RWPE2 (cell line): ENCODE measurements around the gene EFR3B.
A peak's percentile ranks its signal among the peaks of the same experiment; 100 is the strongest.
"Not testable (repeated sequence)": the region's sequence is repeated elsewhere in the genome, so short reads cannot be mapped to it uniquely, and the experiment has no call there.

Experiments used
- ATAC-seq: fragments of 200-7000 bp; cut with Tn5 transposase; 3 replicates; pipeline ENCODE4 v1.9.1; 2021; ENCODE audit warnings: low read depth
- DNase-seq: peaks from one replicate; pipeline ENCODE4 v3.0.0-alpha.2; 2020; ENCODE audit warnings: low spot score
- H3K27ac ChIP-seq: fragments of 450-650 bp; 2 replicates; pipeline ENCODE4 v1.5.1; 2017; ENCODE audit warnings: mild to moderate bottlenecking; ENCODE audit not compliant: poor library complexity, severe bottlenecking
- H3K27me3 ChIP-seq: fragments of 250-450 bp; sonication (Bioruptor Pico); 2 replicates; pipeline ENCODE4 v1.5.1; 2021; ENCODE audit warnings: mild to moderate bottlenecking, moderate library complexity; ENCODE audit not compliant: insufficient read depth, poor library complexity, severe bottlenecking
- H3K36me3 ChIP-seq: fragments of 250-450 bp; sonication (Bioruptor Pico); 2 replicates; pipeline ENCODE4 v1.5.1; 2020; ENCODE audit warnings: low read depth, mild to moderate bottlenecking, moderate library complexity
- H3K4me1 ChIP-seq: fragments of 250-450 bp; sonication (Bioruptor Pico); 2 replicates; pipeline ENCODE4 v1.5.1; 2021; ENCODE audit warnings: mild to moderate bottlenecking, moderate library complexity; ENCODE audit not compliant: insufficient read depth, poor library complexity, severe bottlenecking
- H3K4me3 ChIP-seq: fragments of 250-450 bp; sonication (Bioruptor Pico); 2 replicates; pipeline ENCODE4 v1.5.1; 2021; ENCODE audit warnings: mild to moderate bottlenecking, moderate library complexity; ENCODE audit not compliant: severe bottlenecking
- H3K9me3 ChIP-seq: fragments of 250-450 bp; sonication (Bioruptor Pico); 2 replicates; pipeline ENCODE4 v1.5.1; 2021; ENCODE audit warnings: mild to moderate bottlenecking, moderate library complexity; ENCODE audit not compliant: severe bottlenecking
- TF ChIP-seq, protein P1 (sequence below): fragments of 450-650 bp; IDR thresholded peaks from one replicate; pipeline ENCODE4 v1.5.1; 2017; ENCODE audit warnings: mild to moderate bottlenecking, moderate library complexity; ENCODE audit not compliant: poor library complexity, severe bottlenecking

Gene EFR3B

DNA sequence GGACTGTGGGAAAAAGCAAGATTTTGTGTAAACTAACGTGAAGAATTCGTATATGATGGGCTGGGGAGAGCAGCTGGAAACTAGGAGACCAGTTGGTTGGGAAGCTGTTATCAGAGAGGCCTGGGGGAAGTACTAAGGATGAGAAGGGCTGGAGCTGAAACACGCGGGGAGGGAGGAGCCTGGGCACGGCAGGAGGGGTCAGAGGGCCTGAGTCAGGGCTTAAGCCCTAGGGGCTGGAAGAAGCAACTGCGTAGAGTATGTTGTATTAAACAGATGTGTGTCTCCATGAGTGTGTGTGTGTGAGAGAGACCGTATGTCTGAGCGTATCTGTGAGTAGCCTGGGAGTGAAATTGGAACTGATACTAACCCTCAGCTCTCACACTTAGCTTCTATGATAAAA, 118.1 kb downstream of the EFR3B start:
- DNase-seq (no peak), ATAC-seq (peak; percentile 53; the same call in 2 of the 3 replicates)
- H3K36me3 ChIP-seq = no peaks in the 10 kb centered on the region
- no peaks in the 10 kb centered on the region for H3K4me1 ChIP-seq
- H3K27ac ChIP-seq = no peak overlapping the region
- no peak overlapping the region for H3K4me3 ChIP-seq
- no peaks in the 10 kb centered on the region for H3K27me3 ChIP-seq
- TF ChIP-seq, protein P1, sequence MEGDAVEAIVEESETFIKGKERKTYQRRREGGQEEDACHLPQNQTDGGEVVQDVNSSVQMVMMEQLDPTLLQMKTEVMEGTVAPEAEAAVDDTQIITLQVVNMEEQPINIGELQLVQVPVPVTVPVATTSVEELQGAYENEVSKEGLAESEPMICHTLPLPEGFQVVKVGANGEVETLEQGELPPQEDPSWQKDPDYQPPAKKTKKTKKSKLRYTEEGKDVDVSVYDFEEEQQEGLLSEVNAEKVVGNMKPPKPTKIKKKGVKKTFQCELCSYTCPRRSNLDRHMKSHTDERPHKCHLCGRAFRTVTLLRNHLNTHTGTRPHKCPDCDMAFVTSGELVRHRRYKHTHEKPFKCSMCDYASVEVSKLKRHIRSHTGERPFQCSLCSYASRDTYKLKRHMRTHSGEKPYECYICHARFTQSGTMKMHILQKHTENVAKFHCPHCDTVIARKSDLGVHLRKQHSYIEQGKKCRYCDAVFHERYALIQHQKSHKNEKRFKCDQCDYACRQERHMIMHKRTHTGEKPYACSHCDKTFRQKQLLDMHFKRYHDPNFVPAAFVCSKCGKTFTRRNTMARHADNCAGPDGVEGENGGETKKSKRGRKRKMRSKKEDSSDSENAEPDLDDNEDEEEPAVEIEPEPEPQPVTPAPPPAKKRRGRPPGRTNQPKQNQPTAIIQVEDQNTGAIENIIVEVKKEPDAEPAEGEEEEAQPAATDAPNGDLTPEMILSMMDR = no peak
- H3K9me3 ChIP-seq = no peaks in the 10 kb centered on the region

DNA sequence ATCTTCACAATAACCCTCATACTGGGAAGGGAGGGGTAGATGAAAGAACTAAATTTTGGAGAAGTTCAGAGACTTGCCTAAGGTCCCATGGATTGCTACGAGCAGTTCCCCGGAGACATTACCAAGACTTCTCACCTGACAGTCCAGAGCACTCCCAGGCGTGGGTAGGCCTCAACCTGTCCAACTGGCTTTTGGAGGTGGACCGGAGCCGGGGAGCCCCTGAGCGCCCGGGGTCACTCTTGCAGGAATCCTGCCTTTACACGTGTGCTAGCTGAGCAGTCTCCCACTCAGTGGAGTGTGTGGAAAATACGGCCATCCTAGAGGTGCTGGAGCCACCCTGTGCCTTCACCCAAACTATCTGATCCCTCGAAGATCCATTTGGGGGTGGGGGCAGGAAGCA, 118.5 kb downstream of the EFR3B start:
- no peak overlapping the region for H3K4me3 ChIP-seq
- H3K27ac ChIP-seq = no peak overlapping the region
- no peaks in the 10 kb centered on the region for H3K4me1 ChIP-seq
- no peaks in the 10 kb centered on the region for H3K9me3 ChIP-seq
- no peak for DNase-seq
- no peaks in the 10 kb centered on the region for H3K36me3 ChIP-seq
- no peaks in the 10 kb centered on the region for H3K27me3 ChIP-seq
- no peak for ATAC-seq
- TF ChIP-seq, protein P1 = no peak

DNA sequence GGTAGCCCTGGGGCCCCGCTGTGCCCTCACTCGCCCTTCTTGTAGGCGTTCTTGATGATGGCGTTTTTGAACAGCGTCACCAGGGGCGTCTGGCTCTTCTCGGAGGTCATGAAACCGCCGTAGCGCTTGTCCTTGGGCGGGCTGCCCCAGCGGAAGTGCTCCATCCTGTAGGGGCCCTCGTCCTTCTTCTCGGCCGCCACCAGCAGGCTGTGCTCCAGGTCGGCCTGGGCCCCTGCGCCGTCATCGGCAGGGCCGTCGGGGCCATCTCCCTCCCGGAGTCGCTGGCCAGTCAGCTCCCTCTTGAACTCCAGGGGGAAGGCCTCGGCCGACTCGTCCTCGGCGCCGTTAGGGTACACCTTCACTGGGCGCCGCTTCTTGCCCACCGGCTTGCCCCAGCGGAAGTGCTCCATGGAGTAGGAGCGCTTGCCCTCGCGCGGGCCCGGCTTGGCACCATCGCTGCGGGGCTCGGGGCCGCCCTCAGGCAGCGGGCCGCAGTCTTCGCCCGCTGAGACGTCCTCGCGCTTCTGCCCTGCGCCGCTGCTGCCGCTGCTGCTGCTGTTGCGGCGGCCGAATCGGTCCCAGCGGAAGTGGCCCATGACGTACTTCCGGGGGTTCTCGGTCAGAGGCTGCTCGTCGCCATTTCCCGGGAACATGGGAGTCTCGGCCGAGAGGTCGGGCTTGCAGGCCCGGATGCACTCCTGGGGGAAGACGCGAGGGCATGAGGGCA, 119.3 kb downstream of the EFR3B start:
- H3K9me3 ChIP-seq = no peaks in the 10 kb centered on the region
- H3K27me3 ChIP-seq = no peaks in the 10 kb centered on the region
- H3K4me3 ChIP-seq = no peak overlapping the region
- no peaks in the 10 kb centered on the region for H3K4me1 ChIP-seq
- ATAC-seq (no peak), DNase-seq (peak; percentile 43)
- no peaks in the 10 kb centered on the region for H3K36me3 ChIP-seq
- no peak overlapping the region for H3K27ac ChIP-seq
- TF ChIP-seq, protein P1 = no peak

DNA sequence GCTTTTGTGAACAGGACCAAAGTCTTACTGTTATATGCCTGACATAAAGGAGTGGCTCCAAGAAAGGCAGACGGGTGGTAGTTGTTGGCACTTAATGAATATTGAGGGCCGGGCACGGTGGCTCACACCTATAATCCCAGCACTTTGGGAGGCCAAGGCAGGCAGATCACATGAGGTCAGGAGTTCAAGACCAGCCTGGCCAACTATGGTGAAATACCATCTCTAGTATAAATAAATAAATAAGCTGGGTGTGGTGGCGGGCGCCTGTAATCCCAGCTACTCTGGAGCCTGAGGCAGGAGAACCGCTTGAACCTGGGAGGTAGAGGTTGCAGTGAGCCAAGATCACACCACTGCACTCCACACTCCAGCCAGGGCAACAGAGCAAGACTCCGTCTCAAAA, 120.2 kb downstream of the EFR3B start:
- not testable (repeated sequence) for H3K4me3 ChIP-seq, H3K27ac ChIP-seq, H3K9me3 ChIP-seq, H3K27me3 ChIP-seq, H3K36me3 ChIP-seq, DNase-seq, H3K4me1 ChIP-seq, ATAC-seq

DNA sequence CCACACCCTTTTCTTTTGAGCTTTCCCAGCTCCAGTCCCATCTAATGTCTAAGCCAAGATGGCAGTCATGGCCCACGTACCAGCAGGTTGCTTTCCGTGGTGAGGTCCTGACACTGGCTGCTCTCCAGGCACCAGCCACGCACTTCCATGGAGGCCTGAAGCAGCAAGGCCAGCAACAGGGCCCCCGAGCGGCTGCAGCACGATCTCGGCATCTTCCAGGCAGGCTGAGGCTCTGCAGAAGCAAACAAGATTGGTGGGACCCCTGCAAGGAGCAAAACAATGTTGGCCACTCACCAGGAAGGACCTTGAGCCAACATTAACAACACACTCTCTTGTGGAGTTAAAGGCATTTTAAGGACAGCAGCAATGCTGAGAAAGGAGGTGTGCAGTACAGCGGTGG, 122.7 kb downstream of the EFR3B start:
- DNase-seq (no peak), ATAC-seq (no peak)
- H3K36me3 ChIP-seq = no peaks in the 10 kb centered on the region
- H3K4me1 ChIP-seq = no peaks in the 10 kb centered on the region
- peaks cover 31% of the 10 kb centered on the region for H3K27me3 ChIP-seq
- H3K9me3 ChIP-seq = no peaks in the 10 kb centered on the region
- no peak overlapping the region for H3K4me3 ChIP-seq
- TF ChIP-seq, protein P1 = no peak
- no peak overlapping the region for H3K27ac ChIP-seq
